GM19467 (cell line): Measurements from ENCODE around the gene SIRT7.

Experiments used
- ATAC-seq: cut with Tn5 transposase; IDR thresholded peaks from one replicate; pipeline ENCODE4 v1.9.1; 2021; ENCODE audit warnings: mild to moderate bottlenecking, moderate library complexity; ENCODE audit not compliant: unreplicated experiment

SIRT7 gene

DNA sequence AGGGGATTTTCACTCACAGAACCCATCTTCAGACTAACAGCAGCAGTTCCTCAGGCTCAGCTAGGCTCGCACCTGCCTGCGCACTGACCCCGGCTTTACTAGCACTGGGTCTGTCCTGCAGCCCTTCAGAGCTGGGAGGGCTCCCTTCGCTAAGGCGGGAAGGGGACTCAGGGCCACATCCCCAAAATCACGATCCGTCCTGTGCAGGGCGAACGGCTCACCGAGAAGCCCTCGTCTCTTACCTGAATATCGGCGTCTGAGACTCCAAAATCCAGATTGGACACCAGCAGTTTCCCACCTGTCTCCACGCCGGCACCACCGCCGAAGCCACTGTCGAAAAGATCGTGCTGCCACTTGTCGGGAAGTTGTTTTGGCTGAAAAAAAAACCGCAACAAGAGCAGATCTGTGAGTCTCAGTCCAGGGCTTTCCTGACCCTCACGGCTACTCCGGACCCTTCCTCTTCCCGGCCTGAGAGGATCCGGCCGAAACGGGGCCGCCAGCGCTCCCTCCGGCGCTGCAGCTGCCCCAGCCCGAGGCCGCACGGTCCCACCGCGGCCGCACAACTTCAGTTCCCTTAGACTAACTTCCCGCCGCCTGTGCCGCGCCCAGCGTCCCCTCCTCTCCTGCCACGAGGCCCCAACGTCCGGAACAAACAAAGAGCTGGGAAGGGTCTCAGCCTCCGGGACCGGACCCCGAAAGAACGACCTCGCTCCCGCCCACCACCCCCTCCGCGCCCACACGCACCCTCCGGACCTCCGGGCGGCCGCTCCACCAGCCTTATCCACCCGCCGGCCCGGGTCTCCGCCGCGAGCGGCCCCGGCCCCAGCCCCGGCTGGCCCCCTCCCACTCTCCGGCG, 27.3 kb downstream of the SIRT7 start:
- peak; percentile 3 for ATAC-seq

DNA sequence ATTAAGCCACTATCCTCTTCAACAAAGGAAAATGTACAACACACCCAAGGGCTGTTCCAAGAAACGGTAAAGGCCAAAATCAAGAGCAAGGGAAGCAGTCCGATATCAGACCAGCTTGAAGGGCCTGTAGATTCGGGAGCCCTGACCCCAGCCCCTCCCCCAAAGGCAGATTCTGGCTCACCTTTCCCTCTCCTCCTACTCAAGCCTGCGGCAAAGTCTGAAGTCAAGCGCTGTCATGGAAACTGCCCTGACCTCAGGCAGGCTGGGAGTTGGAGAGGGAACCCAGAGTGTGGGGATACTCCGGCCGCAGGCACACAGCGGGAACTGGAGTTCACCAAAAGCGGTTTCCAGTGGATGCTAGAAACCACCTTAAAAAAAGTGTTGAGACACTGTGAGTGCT, 28.4 kb downstream of the SIRT7 start:
- ATAC-seq, result no peak

- no peak for ATAC-seq
Observed at GRCh38 chr17:81888988-81889595, 28.9 kb downstream of the SIRT7 start.

- no peak for ATAC-seq
Observed at GRCh38 chr17:81888105-81888987, 29.6 kb downstream of the SIRT7 start.

- no peak for ATAC-seq
Observed at GRCh38 chr17:81885869-81886548, 32.0 kb downstream of the SIRT7 start.

DNA sequence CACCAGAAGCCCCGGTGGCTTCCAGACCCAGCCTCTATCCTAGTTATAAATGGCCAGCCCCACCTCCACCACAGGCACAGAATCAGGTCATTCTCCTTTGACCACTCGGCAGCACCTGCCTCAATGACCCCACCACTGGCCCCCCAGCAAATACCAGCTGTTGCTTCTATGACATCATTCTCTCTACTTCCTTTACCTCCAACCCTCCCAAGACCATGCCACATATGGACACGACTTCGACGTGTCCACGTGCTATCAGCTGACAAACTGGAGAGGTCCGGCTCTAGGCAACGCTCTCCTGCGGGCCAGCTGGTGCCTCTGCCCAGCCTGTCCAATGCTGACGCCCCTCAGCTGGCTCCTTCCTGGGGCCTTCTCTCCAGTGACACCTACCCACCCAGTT, 32.5 kb downstream of the SIRT7 start:
- ATAC-seq, result no peak

DNA sequence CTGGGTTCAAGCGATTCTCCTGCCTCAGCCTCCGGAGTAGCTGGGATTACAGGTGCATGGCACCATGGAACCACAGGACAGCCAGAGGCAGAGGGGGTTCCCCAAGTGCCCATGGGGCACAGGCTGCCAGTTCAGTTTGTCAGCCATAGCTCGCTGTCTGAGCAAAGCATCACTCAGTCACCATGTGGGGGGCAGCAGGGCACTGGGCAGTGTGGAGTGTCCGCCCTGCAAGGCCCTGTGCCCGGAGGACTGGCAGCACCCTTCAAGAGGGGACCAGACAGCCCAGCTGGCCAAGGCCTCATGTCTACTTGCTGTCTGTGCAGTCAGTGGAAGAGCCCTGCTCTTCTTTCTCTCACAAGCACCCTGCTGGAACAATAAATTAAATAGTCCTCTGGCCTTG, 33.0 kb downstream of the SIRT7 start:
- ATAC-seq, result no peak

DNA sequence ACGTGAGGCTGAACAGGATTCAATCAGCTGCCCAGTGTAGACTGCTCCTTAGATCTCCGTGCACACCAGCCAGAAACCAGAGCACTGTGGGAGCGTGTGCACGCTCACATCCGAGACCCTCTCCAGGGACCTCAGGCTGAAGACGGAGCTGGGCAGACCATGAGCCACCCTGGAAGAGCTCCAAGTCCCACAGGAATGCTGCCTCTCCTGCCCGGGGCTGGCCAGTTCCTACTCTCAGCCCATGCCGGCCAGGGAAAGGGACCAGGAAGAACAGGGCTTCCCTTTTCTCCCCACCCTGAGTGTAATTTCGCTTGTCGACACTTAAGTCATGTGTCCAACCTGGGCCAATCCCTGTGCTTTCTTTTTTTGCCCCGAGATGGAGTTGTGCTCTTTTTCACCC, 33.5 kb downstream of the SIRT7 start:
- no peak for ATAC-seq

DNA sequence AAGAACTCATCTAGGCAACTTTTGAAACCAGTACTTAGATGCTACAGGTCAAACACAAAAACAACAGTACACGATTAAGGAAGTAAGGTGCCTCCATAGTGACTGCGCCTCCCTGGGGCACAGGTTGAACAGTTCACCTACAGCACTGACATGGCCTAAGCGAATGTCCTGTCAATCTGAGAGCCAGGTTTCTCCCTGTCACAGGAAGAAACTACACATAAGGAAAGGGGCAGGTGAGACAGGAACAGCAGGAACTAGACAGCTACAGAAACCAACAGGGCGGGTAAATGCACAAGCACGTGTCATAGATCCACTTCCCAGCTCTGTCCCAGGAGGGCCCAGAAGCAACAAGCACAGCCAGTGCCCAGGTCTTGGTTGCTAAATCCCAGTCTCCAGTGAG, 38.9 kb downstream of the SIRT7 start:
- ATAC-seq, result no peak

DNA sequence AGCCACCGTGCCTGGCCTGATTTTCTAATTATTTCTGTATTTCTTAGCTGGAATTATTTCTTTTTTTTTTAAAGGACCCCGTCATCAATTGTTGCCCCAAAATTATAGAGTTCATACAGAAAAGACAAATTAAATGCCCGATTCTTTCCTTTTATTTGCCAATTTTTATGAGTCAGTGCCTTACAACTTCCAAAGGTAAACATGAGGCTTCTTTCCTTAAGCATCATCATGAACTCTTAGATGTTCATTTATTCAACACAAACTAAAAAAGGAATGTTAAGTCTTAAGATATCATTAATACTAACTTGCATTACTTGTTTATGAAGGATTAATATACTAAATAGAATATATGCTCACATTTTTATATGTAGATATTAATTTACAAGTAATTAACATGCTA, 39.7 kb downstream of the SIRT7 start:
- ATAC-seq, result no peak

DNA sequence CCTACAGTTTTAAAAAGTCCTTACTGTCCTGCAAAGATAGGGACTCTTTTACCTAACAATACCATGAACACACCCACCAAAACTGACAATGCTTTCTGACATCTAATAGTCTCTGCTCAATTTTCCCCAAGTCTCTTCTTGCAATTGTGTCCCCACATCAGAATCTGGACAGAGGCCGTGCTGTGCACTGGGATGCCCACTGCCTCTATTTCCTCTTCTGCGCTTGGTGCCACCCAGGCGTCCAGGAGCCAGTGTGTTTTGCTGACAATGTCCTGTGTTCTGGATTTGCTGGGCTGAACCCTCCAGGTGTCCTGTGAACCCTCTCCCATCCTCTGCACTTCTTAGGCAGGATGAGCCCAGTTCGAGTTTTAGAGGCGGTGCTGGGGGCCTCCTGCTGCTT, 40.4 kb downstream of the SIRT7 start:
- ATAC-seq, result no peak

- peak; percentile 34 for ATAC-seq
Observed at GRCh38 chr17:81871387-81872230, 46.4 kb downstream of the SIRT7 start.

DNA sequence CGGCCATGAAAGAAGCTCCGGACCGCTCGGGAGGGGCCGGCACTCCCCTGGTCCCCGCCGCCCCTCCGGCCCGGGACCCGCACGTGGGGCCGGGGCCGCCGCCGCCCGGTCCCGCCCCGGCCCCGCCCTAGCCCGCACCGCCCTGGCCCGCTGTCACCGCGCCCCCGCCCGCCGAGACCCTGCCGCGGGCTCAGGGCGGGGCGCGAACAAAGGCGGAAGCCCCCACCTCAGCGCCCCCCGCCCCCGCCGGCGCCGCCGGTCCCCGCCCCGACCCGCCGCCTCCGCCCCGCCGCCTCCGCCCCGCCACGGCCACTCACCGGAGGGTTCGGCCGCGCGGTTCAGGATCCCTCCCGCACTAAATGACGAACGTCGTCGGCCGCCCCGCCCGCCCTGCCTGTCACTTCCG, 47.0 kb downstream of the SIRT7 start, which contains the start of gene ARHGDIA:
Gene ARHGDIA (minus strand): TSS at position 357 of the 406 bp plus-strand sequence. CDS start 1,407 bp downstream, outside the sequence.
- ATAC-seq, result peak; percentile 7

- ATAC-seq, result peak; percentile 16
Observed at GRCh38 chr17:81870131-81870980, 47.6 kb downstream of the SIRT7 start.

GRCh38 chr17:81869221-81870130, 48.5 kb downstream of the SIRT7 start:
- no peak for ATAC-seq

GRCh38 chr17:81868674-81869220, 49.2 kb downstream of the SIRT7 start:
- no peak for ATAC-seq

DNA sequence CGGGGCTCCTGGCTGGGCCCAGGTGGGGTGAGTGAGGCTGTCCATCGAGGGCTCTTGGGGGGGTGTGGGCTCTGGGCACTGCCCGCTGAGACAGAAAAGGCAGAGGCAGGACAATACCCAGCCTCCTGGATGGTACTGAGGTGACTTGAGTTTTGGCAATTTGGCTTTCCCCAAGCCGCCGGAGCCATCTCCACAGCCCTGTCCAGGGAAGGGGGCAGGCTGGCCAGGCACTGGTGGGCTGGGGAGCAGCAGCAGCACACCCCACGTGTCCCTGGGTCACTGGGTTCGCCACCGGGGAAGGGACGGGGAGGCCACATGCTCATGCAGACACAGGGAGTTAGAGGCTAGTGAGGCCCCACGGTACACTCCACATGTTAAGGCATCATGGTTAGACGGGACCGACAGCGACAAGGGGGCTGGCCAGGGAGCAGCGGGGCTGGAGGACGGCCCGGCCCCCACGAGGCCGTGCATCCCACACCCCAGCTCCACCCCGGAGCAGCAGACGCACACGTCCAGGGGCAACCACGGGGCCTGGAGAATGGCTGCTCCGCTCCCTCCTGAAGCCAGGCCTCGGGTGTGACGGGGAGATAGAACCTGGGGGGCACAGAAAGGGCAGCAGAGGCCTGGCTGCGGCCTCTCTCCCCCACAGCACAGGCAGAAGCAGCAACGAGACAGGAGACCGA, 49.8 kb downstream of the SIRT7 start:
- ATAC-seq, result no peak
